Nephron (organoid): ENCODE results near the gene SMPDL3A.

ENCODE experiments used
- H3K27ac Mint-ChIP-seq, 3 experiments: 2 replicates each; pipeline ENCODE4 v1.8.0; 2020; ENCODE audit warnings: mixed read lengths in 3 of 3, mild to moderate bottlenecking in 2 of 3, moderate library complexity in 1 of 3
- H3K27me3 Mint-ChIP-seq: 2 replicates; pipeline ENCODE4 v1.8.0; 2021; ENCODE audit warnings: low read depth, mild to moderate bottlenecking, moderate library complexity, mixed read lengths
- H3K36me3 Mint-ChIP-seq: 2 replicates; pipeline ENCODE4 v1.8.0; 2020; ENCODE audit warnings: low read depth, mixed read lengths
- H3K4me1 Mint-ChIP-seq: 2 replicates; pipeline ENCODE4 v1.8.0; 2020; ENCODE audit warnings: mixed read lengths
- H3K4me3 Mint-ChIP-seq, 3 experiments: 2 replicates each; pipeline ENCODE4 v1.8.0; 2020; ENCODE audit warnings: mild to moderate bottlenecking in 3 of 3, mixed read lengths in 3 of 3, moderate library complexity in 2 of 3
- H3K9me3 Mint-ChIP-seq: 2 replicates; pipeline ENCODE4 v1.8.0; 2020; ENCODE audit warnings: mixed read lengths
- CTCF ChIP-seq, 3 experiments: fragments of 200-600 bp; sonication (generic); IDR thresholded peaks; one replicate each; pipeline ENCODE4 v1.5.0; 2021; ENCODE audit warnings: antibody characterized with exemption in 3 of 3; ENCODE audit not compliant: unreplicated experiment in 3 of 3

The SMPDL3A gene

GRCh38 chr6:122770835-122771601 is 18.0 kb upstream of the SMPDL3A start:
- Mint-ChIP-seq H3K27me3 (no peaks in the 10 kb centered on the region), H3K9me3 (no peaks in the 10 kb centered on the region), H3K27ac (no peak overlapping the region), H3K4me1 (no peaks in the 10 kb centered on the region), H3K4me3 (no peak overlapping the region), H3K36me3 (no peaks in the 10 kb centered on the region)
- TF ChIP-seq CTCF (IDR thresholded peaks at IDR 0.05; ENCODE audit: unreplicated experiment in 3 of 3) = no peak

- Mint-ChIP-seq H3K27ac (no peak overlapping the region), H3K9me3 (peaks cover 2% of the 10 kb centered on the region), H3K36me3 (no peaks in the 10 kb centered on the region), H3K27me3 (peaks cover 6% of the 10 kb centered on the region), H3K4me1 (no peaks in the 10 kb centered on the region), H3K4me3 (no peak overlapping the region)
- TF ChIP-seq CTCF (IDR thresholded peaks at IDR 0.05; ENCODE audit: unreplicated experiment in 3 of 3) = no peak
These were observed 16.2 kb upstream of the SMPDL3A start for GRCh38 chr6:122772724-122773415.

- Mint-ChIP-seq H3K27me3 (peaks cover 13% of the 10 kb centered on the region), H3K27ac (no peak overlapping the region), H3K9me3 (peaks cover 2% of the 10 kb centered on the region), H3K36me3 (no peaks in the 10 kb centered on the region), H3K4me3 (no peak overlapping the region), H3K4me1 (peaks cover 9% of the 10 kb centered on the region)
- TF ChIP-seq CTCF (IDR thresholded peaks at IDR 0.05; ENCODE audit: unreplicated experiment in 3 of 3) = no peak
These were observed 13.1 kb upstream of the SMPDL3A start for GRCh38 chr6:122775975-122776374.

GRCh38 chr6:122778302-122778701 is 10.8 kb upstream of the SMPDL3A start:
- Mint-ChIP-seq H3K36me3 (no peaks in the 10 kb centered on the region), H3K27me3 (peaks cover 13% of the 10 kb centered on the region), H3K27ac (no peak overlapping the region), H3K9me3 (peaks cover 2% of the 10 kb centered on the region), H3K4me1 (peaks cover 9% of the 10 kb centered on the region), H3K4me3 (no peak overlapping the region)
- TF ChIP-seq CTCF (IDR thresholded peaks at IDR 0.05; ENCODE audit: unreplicated experiment in 3 of 3) = no peak

GRCh38 chr6:122778985-122779661 is 9.9 kb upstream of the SMPDL3A start:
- Mint-ChIP-seq H3K4me1 (peaks cover 9% of the 10 kb centered on the region), H3K27me3 (peaks cover 13% of the 10 kb centered on the region), H3K4me3 (peak overlapping the region in 2 of 3 experiments; percentile 17 to 25), H3K9me3 (peaks cover 2% of the 10 kb centered on the region), H3K36me3 (no peaks in the 10 kb centered on the region), H3K27ac (peak overlapping the region; percentile 4 to 40 (median 38))
- TF ChIP-seq CTCF (IDR thresholded peaks at IDR 0.05; ENCODE audit: unreplicated experiment in 3 of 3) = no peak
